Activated CD4-positive, alpha-beta memory T cell treated with anti-CD3 and anti-CD28 coated beads for 36 hours (primary cell): Measurements from ENCODE around the gene REEP1. TPM values are rescaled to one million over a fixed set of nuclear protein-coding genes. Genes with fewer than 3 reads are reported as not detected.

Source experiments
- CTCF ChIA-PET: fragments of 350-600 bp; sonication (Branson Sonifier 250); formaldehyde crosslinking; loops from one replicate; lab custom pipeline; 2021; ENCODE audit warnings: antibody characterized with exemption, inconsistent platforms; lab: Charles Lee
- POLR2A ChIA-PET: fragments of 350-600 bp; sonication (Branson Sonifier 250); formaldehyde crosslinking; loops from one replicate; lab custom pipeline; 2021; ENCODE audit warnings: antibody characterized with exemption; lab: Charles Lee
- DNase-seq: peaks from one replicate; pipeline ENCODE4 v3.0.0-alpha.2; 2020
- H3K27ac Mint-ChIP-seq: one replicate; pipeline ENCODE4 v1.8.0; 2021; ENCODE audit warnings: mixed read lengths
- H3K27me3 Mint-ChIP-seq: one replicate; pipeline ENCODE4 v1.8.0; 2021; ENCODE audit warnings: mixed read lengths
- H3K36me3 Mint-ChIP-seq: one replicate; pipeline ENCODE4 v1.8.0; 2021; ENCODE audit warnings: mixed read lengths
- H3K4me1 Mint-ChIP-seq: one replicate; pipeline ENCODE4 v1.8.0; 2021; ENCODE audit warnings: low read depth, mixed read lengths
- H3K4me3 Mint-ChIP-seq: one replicate; pipeline ENCODE4 v1.8.0; 2021; ENCODE audit warnings: mild to moderate bottlenecking, mixed read lengths
- H3K9me3 Mint-ChIP-seq: one replicate; pipeline ENCODE4 v1.8.0; 2021; ENCODE audit warnings: mixed read lengths
- intact Hi-C: fragments of 100-400 bp; cut with micrococcal nuclease; formaldehyde crosslinking; loops from one replicate; pipeline ENCODE4 v1.15.1; 2023
- total RNA-seq, 2 experiments: library from RNA; stranded (reverse); gene quantifications; one replicate each; pipeline ENCODE4 v1.2.3, GENCODE V29; 2021

The REEP1 gene
- total RNA-seq, 2 experiments from 2014 or later: 0.07 to 0.15 TPM

DNA sequence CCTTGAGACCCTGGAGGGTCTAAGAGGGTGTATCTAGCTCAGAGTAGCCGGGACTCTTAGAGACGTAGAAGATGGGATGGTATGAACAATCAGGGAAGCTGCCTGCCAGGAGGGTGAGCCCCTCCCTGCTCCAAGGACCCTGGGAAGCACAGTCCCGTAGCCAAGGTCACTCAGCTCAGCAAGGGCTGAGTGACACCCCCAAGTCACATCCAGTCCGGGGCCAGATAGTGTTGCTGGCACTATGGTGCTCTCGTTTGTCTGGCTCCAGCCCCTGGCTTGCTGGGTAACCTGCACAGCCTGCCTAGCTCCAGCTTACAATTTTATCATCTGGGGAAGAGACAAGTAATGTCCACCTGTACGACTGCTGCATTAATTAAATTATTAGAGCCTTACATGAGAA lies 22.3 kb downstream of the REEP1 start:
- Mint-ChIP-seq H3K36me3 (no peaks in the 10 kb centered on the region), H3K9me3 (no peaks in the 10 kb centered on the region), H3K4me1 (no peaks in the 10 kb centered on the region), H3K4me3 (no peak overlapping the region), H3K27ac (no peak overlapping the region), H3K27me3 (peaks cover 2% of the 10 kb centered on the region)
- intact Hi-C loops: no loop called here
- ChIA-PET POLR2A (no interaction called here), CTCF (no interaction called here)
- DNase-seq: no peak

DNA sequence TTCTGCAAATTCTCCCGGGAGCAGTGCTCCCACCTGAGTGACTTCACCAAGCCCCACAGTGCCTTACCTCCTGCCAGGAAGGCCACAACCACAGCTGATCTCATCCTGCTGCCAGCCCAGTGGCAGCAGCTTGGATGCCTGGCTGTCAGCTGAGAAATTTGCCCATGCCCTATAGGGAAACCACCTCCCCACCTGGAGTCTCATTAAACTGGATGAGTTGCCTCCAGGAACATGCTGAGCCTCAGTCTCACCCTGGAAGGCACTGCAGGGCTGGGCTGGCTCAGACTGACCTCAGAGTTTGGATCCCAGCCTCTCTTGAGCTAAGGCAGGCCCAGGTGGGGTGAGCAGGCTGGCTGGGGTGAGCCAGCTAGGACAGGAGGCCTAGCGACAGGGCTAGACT lies 23.3 kb downstream of the REEP1 start:
- Mint-ChIP-seq H3K27ac (no peak overlapping the region), H3K27me3 (peaks cover 2% of the 10 kb centered on the region), H3K36me3 (no peaks in the 10 kb centered on the region), H3K9me3 (no peaks in the 10 kb centered on the region), H3K4me3 (no peak overlapping the region), H3K4me1 (no peaks in the 10 kb centered on the region)
- POLR2A ChIA-PET: no interaction called here
- no peak for DNase-seq
- CTCF ChIA-PET: no interaction called here
- intact Hi-C loops: no loop called here

DNA sequence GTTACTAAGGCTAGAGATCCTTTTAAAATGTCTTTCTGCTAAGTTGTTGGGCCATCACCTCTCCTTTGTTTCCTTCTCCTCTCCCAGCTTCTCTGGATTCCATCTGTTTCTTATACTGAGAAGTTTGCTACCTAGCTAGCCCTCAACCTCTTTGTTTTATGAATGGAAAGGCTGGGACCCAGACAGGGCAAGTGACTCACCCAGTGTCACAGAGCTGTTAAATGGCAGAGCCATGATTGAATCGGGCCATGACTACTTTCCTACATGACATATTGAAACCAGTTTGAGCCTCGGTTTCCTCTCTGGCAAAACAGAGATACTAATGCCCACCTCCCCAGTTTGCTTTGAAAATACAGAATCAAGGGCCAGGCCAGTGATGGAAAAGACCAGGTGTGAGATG lies 24.1 kb downstream of the REEP1 start:
- POLR2A ChIA-PET: no interaction called here
- Mint-ChIP-seq H3K9me3 (no peaks in the 10 kb centered on the region), H3K27ac (no peak overlapping the region), H3K4me1 (no peaks in the 10 kb centered on the region), H3K36me3 (no peaks in the 10 kb centered on the region), H3K4me3 (no peak overlapping the region), H3K27me3 (peaks cover 2% of the 10 kb centered on the region)
- no peak for DNase-seq
- CTCF ChIA-PET: no interaction called here
- intact Hi-C loops: no loop called here

DNA sequence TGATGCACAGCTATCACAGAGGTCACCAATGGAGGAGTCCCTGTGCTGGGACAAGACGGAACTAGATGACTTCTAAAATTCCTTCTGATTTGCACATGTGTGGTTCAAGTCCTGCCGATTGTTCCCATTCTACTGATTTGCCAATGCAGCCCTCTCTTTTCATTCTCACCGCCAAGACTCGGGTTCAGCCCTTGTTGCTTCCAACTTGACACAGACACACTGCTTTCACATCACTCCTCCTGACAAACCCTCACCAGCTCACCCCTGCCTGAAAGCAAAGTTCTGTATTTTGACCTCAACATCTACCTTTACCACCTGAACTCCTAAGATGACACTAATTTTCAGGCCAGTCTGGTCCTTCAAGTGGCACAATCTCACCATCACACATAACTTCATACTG lies 25.5 kb downstream of the REEP1 start:
- Mint-ChIP-seq H3K27me3 (peaks cover 2% of the 10 kb centered on the region), H3K4me3 (no peak overlapping the region), H3K36me3 (no peaks in the 10 kb centered on the region), H3K4me1 (no peaks in the 10 kb centered on the region), H3K27ac (no peak overlapping the region), H3K9me3 (no peaks in the 10 kb centered on the region)
- intact Hi-C loops: no loop called here
- POLR2A ChIA-PET: no interaction called here
- DNase-seq: no peak
- CTCF ChIA-PET: no interaction called here

DNA sequence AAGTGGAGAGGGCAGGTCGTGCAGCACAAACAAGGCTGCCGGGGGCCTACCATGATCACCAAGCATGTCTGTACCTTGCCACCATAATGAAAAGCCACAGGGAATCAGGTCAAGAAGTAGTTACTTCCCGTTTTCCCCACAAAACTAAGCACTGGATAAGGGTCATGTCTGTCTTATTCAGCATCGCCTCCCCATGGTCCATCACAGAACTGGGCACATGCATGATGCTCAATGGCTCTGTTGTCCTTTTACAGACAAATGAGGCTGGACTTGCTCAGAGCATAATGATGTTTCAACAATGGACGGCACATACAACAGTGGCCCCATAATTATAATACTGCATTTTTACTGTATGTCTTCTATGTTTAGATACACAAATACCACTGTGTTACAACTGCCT lies 27.5 kb downstream of the REEP1 start:
- Mint-ChIP-seq H3K4me3 (no peak overlapping the region), H3K4me1 (no peaks in the 10 kb centered on the region), H3K27ac (no peak overlapping the region), H3K9me3 (no peaks in the 10 kb centered on the region), H3K36me3 (no peaks in the 10 kb centered on the region), H3K27me3 (no peaks in the 10 kb centered on the region)
- ChIA-PET CTCF (no interaction called here), POLR2A (no interaction called here)
- intact Hi-C loops: no loop called here
- DNase-seq: no peak

DNA sequence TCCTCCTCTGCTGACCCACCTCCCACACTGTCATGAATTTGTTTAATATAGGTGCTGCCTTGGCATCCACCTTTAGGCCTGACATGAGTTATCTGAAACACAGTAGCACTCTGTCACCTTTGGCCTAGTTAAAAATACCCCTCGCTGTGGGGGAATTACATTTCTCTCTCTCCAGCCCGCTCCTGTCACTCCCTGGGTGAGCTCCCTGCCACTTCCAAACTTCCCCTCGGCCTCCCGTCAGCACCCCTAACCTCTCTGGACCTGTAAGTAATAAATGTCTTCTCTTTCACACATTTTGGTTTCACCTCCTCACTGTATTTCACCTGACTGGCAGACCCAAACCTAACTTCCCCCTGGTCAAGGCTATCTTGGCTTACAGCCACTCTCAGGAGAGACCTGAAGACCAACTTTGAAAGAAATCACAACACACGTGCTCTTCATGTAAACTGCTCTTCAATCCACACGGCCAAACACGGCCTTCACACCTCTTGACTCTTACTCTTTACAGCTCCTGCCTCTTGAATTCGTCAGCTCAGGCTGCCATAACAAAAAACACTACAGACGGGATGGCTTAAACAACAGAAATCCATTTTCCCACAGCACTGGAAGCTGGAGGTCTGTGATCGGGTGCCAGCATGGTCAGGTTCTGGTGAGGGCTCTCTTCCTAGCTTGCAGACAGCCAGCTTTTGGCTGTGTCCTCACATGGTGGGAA lies 28.3 kb downstream of the REEP1 start:
- Mint-ChIP-seq H3K9me3 (no peaks in the 10 kb centered on the region), H3K36me3 (no peaks in the 10 kb centered on the region), H3K4me1 (no peaks in the 10 kb centered on the region), H3K27ac (no peak overlapping the region), H3K27me3 (no peaks in the 10 kb centered on the region), H3K4me3 (no peak overlapping the region)
- intact Hi-C loops: no loop called here
- ChIA-PET CTCF (no interaction called here), POLR2A (no interaction called here)
- DNase-seq: no peak

DNA sequence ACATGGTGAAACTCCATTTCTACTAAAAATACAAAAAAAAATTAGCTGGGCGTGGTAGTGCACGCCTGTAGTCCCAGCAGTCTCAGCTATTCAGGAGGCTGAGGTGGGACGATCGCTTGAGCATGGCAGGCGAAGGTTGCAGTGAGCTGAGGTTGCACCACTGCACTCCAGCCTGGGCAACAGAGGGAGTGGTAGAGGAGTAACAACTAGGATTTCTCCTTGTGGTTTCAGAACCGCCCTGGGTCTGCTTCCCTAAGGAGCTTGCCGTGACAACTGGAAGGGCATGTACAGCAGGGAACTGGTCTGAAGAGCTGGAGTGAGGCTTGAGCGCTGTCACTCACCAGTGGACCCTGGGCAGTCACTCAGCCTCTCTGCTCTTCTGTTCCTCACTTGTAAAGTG lies 29.1 kb downstream of the REEP1 start:
- H3K27ac Mint-ChIP-seq: no peak overlapping the region
- ChIA-PET CTCF (no interaction called here), POLR2A (no interaction called here)
- H3K4me3 Mint-ChIP-seq: no peak overlapping the region
- H3K36me3 Mint-ChIP-seq: no peaks in the 10 kb centered on the region
- no peaks in the 10 kb centered on the region for H3K9me3 Mint-ChIP-seq
- intact Hi-C loops: no loop called here
- no peak for DNase-seq
- peaks cover 3% of the 10 kb centered on the region for H3K27me3 Mint-ChIP-seq
- H3K4me1 Mint-ChIP-seq: no peaks in the 10 kb centered on the region

DNA sequence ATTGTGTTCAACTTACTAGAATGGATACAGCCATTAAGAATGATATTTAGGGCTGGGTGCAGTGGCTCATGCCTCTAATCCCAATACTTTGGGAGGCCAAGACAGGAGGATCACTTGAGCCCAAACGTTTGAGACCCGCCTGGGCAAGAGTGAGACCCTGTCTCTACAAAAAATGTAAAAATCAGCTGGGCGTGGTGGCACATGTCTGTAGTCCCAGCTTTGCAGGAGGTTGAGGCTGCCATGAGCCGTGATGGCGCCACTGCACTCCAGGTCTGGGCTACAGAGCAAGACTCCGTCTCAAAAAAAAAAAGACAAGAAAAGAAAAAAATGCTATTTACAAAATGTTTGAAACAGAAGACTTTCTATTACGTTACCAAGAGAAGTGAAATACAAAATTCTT lies 30.0 kb downstream of the REEP1 start:
- H3K36me3 Mint-ChIP-seq: no peaks in the 10 kb centered on the region

DNA sequence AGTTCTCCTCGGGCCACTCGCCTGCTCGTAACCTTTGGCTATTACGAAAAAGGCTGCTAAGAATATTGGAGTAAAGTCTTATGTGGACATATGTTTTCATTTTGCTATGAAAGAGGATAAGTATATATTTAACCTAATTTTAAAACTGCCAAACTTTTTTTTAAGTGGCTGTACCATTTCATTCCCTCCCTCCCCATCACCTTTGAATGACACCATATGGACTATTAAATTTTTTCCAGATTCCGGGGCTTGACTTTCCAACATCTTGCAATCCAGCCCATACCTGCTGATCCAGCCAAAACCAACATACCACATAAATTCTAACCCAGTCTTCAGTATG lies 31.5 kb downstream of the REEP1 start:
- Mint-ChIP-seq H3K9me3 (no peaks in the 10 kb centered on the region), H3K4me3 (no peak overlapping the region), H3K27ac (no peak overlapping the region), H3K27me3 (peaks cover 4% of the 10 kb centered on the region), H3K4me1 (no peaks in the 10 kb centered on the region), H3K36me3 (no peaks in the 10 kb centered on the region)
- POLR2A ChIA-PET: no interaction called here
- CTCF ChIA-PET: interaction anchor here (2.0 kb wide), 1 partner anchor 85 kb away, joined by 6 read pairs; no protein-coding TSS in a partner anchor
- intact Hi-C loops: no loop called here
- DNase-seq: no peak

More for the DNA sequence above, 30.0 kb downstream of the REEP1 start:
- ChIA-PET POLR2A (no interaction called here), CTCF (no interaction called here)
- DNase-seq: no peak
- H3K27me3 Mint-ChIP-seq: peaks cover 3% of the 10 kb centered on the region
- H3K27ac Mint-ChIP-seq: no peak overlapping the region
- no peak overlapping the region for H3K4me3 Mint-ChIP-seq
- H3K9me3 Mint-ChIP-seq: no peaks in the 10 kb centered on the region
- intact Hi-C loops: no loop called here
- H3K4me1 Mint-ChIP-seq: no peaks in the 10 kb centered on the region

DNA sequence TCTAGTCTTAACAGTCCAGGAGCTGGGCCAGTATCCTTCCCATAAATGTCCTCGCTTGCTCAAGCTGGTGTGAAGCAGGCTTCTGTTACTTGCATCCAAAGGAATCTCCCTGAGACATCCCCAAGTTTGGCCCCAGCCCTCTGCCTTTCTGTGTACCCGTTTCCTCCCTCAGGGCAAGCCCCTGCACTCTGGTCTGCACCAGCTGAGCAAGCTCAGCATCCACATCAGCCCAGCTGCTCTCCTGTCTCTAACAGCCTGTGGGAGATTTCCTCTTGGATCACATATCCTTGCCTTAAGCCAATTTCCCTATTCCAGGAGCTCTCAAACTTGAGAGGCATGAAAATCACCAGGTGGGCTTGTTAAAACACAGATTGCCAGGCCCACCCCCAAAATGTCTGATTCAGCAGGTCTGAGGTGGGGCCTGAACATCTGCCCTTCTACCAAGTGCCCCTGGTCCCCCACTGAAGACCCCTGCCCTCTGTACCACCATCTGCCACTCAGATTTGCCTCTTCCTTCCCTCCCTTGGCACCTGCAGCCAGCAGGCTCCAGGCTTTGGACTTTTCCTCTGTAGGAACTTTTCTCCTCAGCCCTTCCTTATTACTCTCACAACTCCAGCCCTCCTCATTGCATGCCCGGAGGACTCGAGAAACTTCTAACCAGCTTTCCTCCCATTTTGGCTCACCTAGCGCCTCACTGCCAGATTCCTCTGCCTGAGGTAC lies 32.1 kb downstream of the REEP1 start:
- DNase-seq: no peak
- intact Hi-C loops: no loop called here
- Mint-ChIP-seq H3K36me3 (no peaks in the 10 kb centered on the region), H3K27me3 (peaks cover 6% of the 10 kb centered on the region), H3K27ac (no peak overlapping the region), H3K4me1 (no peaks in the 10 kb centered on the region), H3K9me3 (no peaks in the 10 kb centered on the region), H3K4me3 (no peak overlapping the region)
- ChIA-PET POLR2A (no interaction called here), CTCF (interaction anchor here (2.0 kb wide), 1 partner anchor 84 kb away, joined by 6 read pairs; no protein-coding TSS in a partner anchor)

DNA sequence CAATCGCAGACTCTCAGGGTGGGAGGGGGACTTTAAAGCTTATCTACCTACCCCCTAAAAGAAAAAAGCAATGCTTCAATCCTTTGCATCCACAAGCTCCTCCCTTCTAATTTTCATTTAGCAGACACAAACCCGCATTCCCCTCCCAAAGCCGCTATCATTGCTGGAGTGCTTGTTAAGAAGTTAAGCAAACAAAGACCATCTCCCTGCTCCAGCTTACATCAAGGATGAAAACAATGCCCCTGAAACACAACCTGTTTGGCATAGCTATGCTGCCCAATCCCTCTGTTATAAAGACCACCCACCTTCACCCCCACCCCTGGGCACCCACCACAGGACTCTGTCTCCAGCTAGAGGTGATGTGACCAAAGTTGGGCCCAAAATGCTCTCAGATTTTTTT lies 33.0 kb downstream of the REEP1 start:
- Mint-ChIP-seq H3K4me3 (no peak overlapping the region), H3K36me3 (no peaks in the 10 kb centered on the region), H3K27me3 (peaks cover 6% of the 10 kb centered on the region), H3K9me3 (no peaks in the 10 kb centered on the region), H3K27ac (no peak overlapping the region), H3K4me1 (no peaks in the 10 kb centered on the region)
- intact Hi-C loops: no loop called here
- ChIA-PET POLR2A (no interaction called here), CTCF (interaction anchor here (2.0 kb wide), 1 partner anchor 84 kb away, joined by 6 read pairs; no protein-coding TSS in a partner anchor)
- no peak for DNase-seq

DNA sequence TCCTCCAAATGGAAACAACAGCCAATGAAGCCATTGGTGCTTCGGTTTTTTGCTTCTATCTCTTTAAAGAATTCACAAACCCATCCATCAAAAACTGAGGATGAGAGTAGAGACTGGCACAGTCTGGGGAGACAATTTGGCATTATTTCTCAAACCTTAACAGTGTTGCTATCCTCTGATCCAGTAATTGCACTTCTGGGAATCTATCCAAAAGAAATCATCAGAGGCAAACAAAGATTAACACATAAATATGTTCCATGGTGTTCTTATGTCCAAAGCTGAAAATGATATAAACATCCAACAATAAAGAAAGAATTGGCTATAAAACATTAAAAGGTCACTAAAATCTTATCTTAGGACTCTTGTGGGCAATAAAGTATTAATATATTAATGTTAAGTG lies 35.1 kb downstream of the REEP1 start:
- no peak for DNase-seq
- ChIA-PET POLR2A (no interaction called here), CTCF (interaction anchor here (1.2 kb wide), 1 partner anchor 81 kb away, joined by 4 read pairs; no protein-coding TSS in a partner anchor)
- Mint-ChIP-seq H3K9me3 (no peaks in the 10 kb centered on the region), H3K36me3 (no peaks in the 10 kb centered on the region), H3K27ac (no peak overlapping the region), H3K4me3 (no peak overlapping the region), H3K27me3 (peaks cover 15% of the 10 kb centered on the region), H3K4me1 (no peaks in the 10 kb centered on the region)
- intact Hi-C loops: no loop called here
